Tibial nerve (tissue), 4 donors: ENCODE results near the gene UBE2Z.

Experiments
- CTCF ChIP-seq, 5 experiments: fragments of 200-600 bp in 3 of 5; fragments of 450-650 bp in 2 of 5; sonication (generic) in 3 of 5; IDR thresholded peaks; one replicate each; pipeline ENCODE4 v1.5.1; 2016 to 2019; ENCODE audit warnings: antibody characterized with exemption in 5 of 5, mild to moderate bottlenecking in 3 of 5, moderate library complexity in 2 of 5
- EP300 ChIP-seq, 2 donors: sonication (generic); formaldehyde crosslinking; IDR thresholded peaks; one replicate each; pipeline ENCODE4 v1.6.1; 2017; ENCODE audit warnings: antibody characterized with exemption in 2 of 2, mild to moderate bottlenecking in 1 of 2
- POLR2A ChIP-seq, 2 donors: fragments of 450-650 bp; IDR thresholded peaks; one replicate each; pipeline ENCODE4 v1.6.1; 2017; ENCODE audit warnings: antibody characterized with exemption in 2 of 2, mild to moderate bottlenecking in 2 of 2, moderate library complexity in 2 of 2

- TF ChIP-seq POLR2A (IDR thresholded peaks at IDR 0.05), result no peak
- TF ChIP-seq CTCF (IDR thresholded peaks at IDR 0.05), result no peak
- no peak for TF ChIP-seq EP300 (IDR thresholded peaks at IDR 0.05)
These were observed 46.1 kb downstream of the UBE2Z start for GRCh38 chr17:48954300-48954755.
